Measurements from ENCODE around the gene VILL.
A peak's percentile ranks its signal among the peaks of the same experiment; 100 is the strongest.
"Not testable (repeated sequence)": the region's sequence is repeated elsewhere in the genome, so short reads cannot be mapped to it uniquely, and the experiment has no call there.

The VILL gene

GRCh38 chr3:38029400-38030125 lies 39.0 kb downstream of the VILL start, which contains the start of gene PLCD1:
PLCD1 (minus strand) TSS chr3:38029642; CDS start chr3:38029539, 103 bp downstream.
- H3K79me2 ChIP-seq (ENCODE audit: control insufficient read depth, insufficient read depth, low read length, unreplicated experiment) = no peaks in the 10 kb centered on the region
- H3K36me3 ChIP-seq (ENCODE audit: insufficient read depth, low read length) = no peaks in the 10 kb centered on the region
- peaks cover 31% of the 10 kb centered on the region for H3K4me1 ChIP-seq (ENCODE audit: control insufficient read depth, insufficient read depth, low read length, unreplicated experiment)
- H3K4me3 ChIP-seq (ENCODE audit: low read depth, low read length) = peak within 1 kb of the TSS; percentile 80
- peak within 1 kb of the TSS; percentile 65; the same call in 1 of the 2 replicates for H3K27ac ChIP-seq (ENCODE audit: low read depth, low read length)
- H3K27me3 ChIP-seq (ENCODE audit: insufficient read depth, low read length) = no peaks in the 10 kb centered on the region
- H2AFZ ChIP-seq (ENCODE audit: low read length, unreplicated experiment) = peak within 1 kb of the TSS; percentile 55

- peak overlapping the region; percentile 80 for H3K4me3 ChIP-seq (ENCODE audit: low read depth, low read length)
- H2AFZ ChIP-seq (ENCODE audit: low read length, unreplicated experiment) = peak overlapping the region; percentile 55
- no peaks in the 10 kb centered on the region for H3K27me3 ChIP-seq (ENCODE audit: insufficient read depth, low read length)
These were observed 39.8 kb downstream of the VILL start for GRCh38 chr3:38030126-38031021.

GRCh38 chr3:38031022-38031994 lies 40.7 kb downstream of the VILL start:
- Histone ChIP-seq H3K27ac (ENCODE audit: low read depth, low read length) (peak overlapping the region; percentile 65), H2AFZ (ENCODE audit: low read length, unreplicated experiment) (peak overlapping the region; percentile 91)

More at GRCh38 chr3:38030126-38031021, 39.8 kb downstream of the VILL start:
- no peaks in the 10 kb centered on the region for H3K36me3 ChIP-seq (ENCODE audit: insufficient read depth, low read length)
- H3K79me2 ChIP-seq (ENCODE audit: control insufficient read depth, insufficient read depth, low read length, unreplicated experiment) = no peaks in the 10 kb centered on the region
- H3K4me1 ChIP-seq (ENCODE audit: control insufficient read depth, insufficient read depth, low read length, unreplicated experiment) = peaks cover 30% of the 10 kb centered on the region
- peak overlapping the region; percentile 65 for H3K27ac ChIP-seq (ENCODE audit: low read depth, low read length)

GRCh38 chr3:38032328-38032865 lies 41.8 kb downstream of the VILL start:
- Histone ChIP-seq H3K27me3 (ENCODE audit: insufficient read depth, low read length) (no peaks in the 10 kb centered on the region), H3K27ac (ENCODE audit: low read depth, low read length) (no peak overlapping the region), H2AFZ (ENCODE audit: low read length, unreplicated experiment) (no peak overlapping the region), H3K79me2 (ENCODE audit: control insufficient read depth, insufficient read depth, low read length, unreplicated experiment) (no peaks in the 10 kb centered on the region), H3K4me1 (ENCODE audit: control insufficient read depth, insufficient read depth, low read length, unreplicated experiment) (peaks cover 25% of the 10 kb centered on the region), H3K4me3 (ENCODE audit: low read depth, low read length) (no peak overlapping the region), H3K36me3 (ENCODE audit: insufficient read depth, low read length) (no peaks in the 10 kb centered on the region)

More at GRCh38 chr3:38031022-38031994, 40.7 kb downstream of the VILL start:
- H3K4me3 ChIP-seq (ENCODE audit: low read depth, low read length) = peak overlapping the region; percentile 43
- no peaks in the 10 kb centered on the region for H3K36me3 ChIP-seq (ENCODE audit: insufficient read depth, low read length)
- H3K4me1 ChIP-seq (ENCODE audit: control insufficient read depth, insufficient read depth, low read length, unreplicated experiment) = peaks cover 25% of the 10 kb centered on the region
- H3K27me3 ChIP-seq (ENCODE audit: insufficient read depth, low read length) = no peaks in the 10 kb centered on the region
- H3K79me2 ChIP-seq (ENCODE audit: control insufficient read depth, insufficient read depth, low read length, unreplicated experiment) = no peaks in the 10 kb centered on the region

GRCh38 chr3:38033586-38033985 lies 43.0 kb downstream of the VILL start:
- H3K36me3 ChIP-seq (ENCODE audit: insufficient read depth, low read length); H3K27me3 ChIP-seq (ENCODE audit: insufficient read depth, low read length); H2AFZ ChIP-seq (ENCODE audit: low read length, unreplicated experiment); H3K27ac ChIP-seq (ENCODE audit: low read depth, low read length); H3K4me3 ChIP-seq (ENCODE audit: low read depth, low read length); H3K79me2 ChIP-seq (ENCODE audit: control insufficient read depth, insufficient read depth, low read length, unreplicated experiment): not testable (repeated sequence)
- H3K4me1 ChIP-seq (ENCODE audit: control insufficient read depth, insufficient read depth, low read length, unreplicated experiment) = peaks cover 26% of the 10 kb centered on the region

GRCh38 chr3:38034335-38034734 lies 43.7 kb downstream of the VILL start:
- not testable (repeated sequence) for H2AFZ ChIP-seq (ENCODE audit: low read length, unreplicated experiment); H3K36me3 ChIP-seq (ENCODE audit: insufficient read depth, low read length); H3K4me3 ChIP-seq (ENCODE audit: low read depth, low read length); H3K27ac ChIP-seq (ENCODE audit: low read depth, low read length); H3K79me2 ChIP-seq (ENCODE audit: control insufficient read depth, insufficient read depth, low read length, unreplicated experiment); H3K27me3 ChIP-seq (ENCODE audit: insufficient read depth, low read length)
- peaks cover 31% of the 10 kb centered on the region for H3K4me1 ChIP-seq (ENCODE audit: control insufficient read depth, insufficient read depth, low read length, unreplicated experiment)

- peaks cover 22% of the 10 kb centered on the region for H3K4me1 ChIP-seq (ENCODE audit: control insufficient read depth, insufficient read depth, low read length, unreplicated experiment)
- peaks cover 18% of the 10 kb centered on the region for H3K27me3 ChIP-seq (ENCODE audit: insufficient read depth, low read length)
- H3K36me3 ChIP-seq (ENCODE audit: insufficient read depth, low read length) = no peaks in the 10 kb centered on the region
- no peak overlapping the region for H2AFZ ChIP-seq (ENCODE audit: low read length, unreplicated experiment)
- H3K4me3 ChIP-seq (ENCODE audit: low read depth, low read length) = no peak overlapping the region
- no peak overlapping the region for H3K27ac ChIP-seq (ENCODE audit: low read depth, low read length)
- H3K79me2 ChIP-seq (ENCODE audit: control insufficient read depth, insufficient read depth, low read length, unreplicated experiment) = no peaks in the 10 kb centered on the region
These were observed 45.7 kb downstream of the VILL start for GRCh38 chr3:38036286-38036685.

GRCh38 chr3:38036906-38037305 lies 46.3 kb downstream of the VILL start:
- Histone ChIP-seq H3K79me2 (ENCODE audit: control insufficient read depth, insufficient read depth, low read length, unreplicated experiment) (no peaks in the 10 kb centered on the region), H3K36me3 (ENCODE audit: insufficient read depth, low read length) (no peaks in the 10 kb centered on the region), H3K4me3 (ENCODE audit: low read depth, low read length) (no peak overlapping the region), H3K4me1 (ENCODE audit: control insufficient read depth, insufficient read depth, low read length, unreplicated experiment) (peaks cover 15% of the 10 kb centered on the region), H3K27me3 (ENCODE audit: insufficient read depth, low read length) (peaks cover 18% of the 10 kb centered on the region), H3K27ac (ENCODE audit: low read depth, low read length) (no peak overlapping the region), H2AFZ (ENCODE audit: low read length, unreplicated experiment) (no peak overlapping the region)

GRCh38 chr3:38038447-38038911 lies 47.9 kb downstream of the VILL start:
- Histone ChIP-seq H3K27ac (ENCODE audit: low read depth, low read length) (no peak overlapping the region), H3K4me1 (ENCODE audit: control insufficient read depth, insufficient read depth, low read length, unreplicated experiment) (peaks cover 11% of the 10 kb centered on the region), H2AFZ (ENCODE audit: low read length, unreplicated experiment) (peak overlapping the region; percentile 7), H3K36me3 (ENCODE audit: insufficient read depth, low read length) (no peaks in the 10 kb centered on the region), H3K4me3 (ENCODE audit: low read depth, low read length) (peak overlapping the region; percentile 73; the same call in 1 of the 2 replicates), H3K79me2 (ENCODE audit: control insufficient read depth, insufficient read depth, low read length, unreplicated experiment) (no peaks in the 10 kb centered on the region), H3K27me3 (ENCODE audit: insufficient read depth, low read length) (peaks cover 18% of the 10 kb centered on the region)

Measured in ACC112 (cell line).